ENCODE measurements around the gene SARDH. TPM values are rescaled to one million over a fixed set of nuclear protein-coding genes. Genes with fewer than 3 reads are reported as not detected.

The SARDH gene
- total RNA-seq, 1 experiment from 2014 or later, result 31.0 TPM

DNA sequence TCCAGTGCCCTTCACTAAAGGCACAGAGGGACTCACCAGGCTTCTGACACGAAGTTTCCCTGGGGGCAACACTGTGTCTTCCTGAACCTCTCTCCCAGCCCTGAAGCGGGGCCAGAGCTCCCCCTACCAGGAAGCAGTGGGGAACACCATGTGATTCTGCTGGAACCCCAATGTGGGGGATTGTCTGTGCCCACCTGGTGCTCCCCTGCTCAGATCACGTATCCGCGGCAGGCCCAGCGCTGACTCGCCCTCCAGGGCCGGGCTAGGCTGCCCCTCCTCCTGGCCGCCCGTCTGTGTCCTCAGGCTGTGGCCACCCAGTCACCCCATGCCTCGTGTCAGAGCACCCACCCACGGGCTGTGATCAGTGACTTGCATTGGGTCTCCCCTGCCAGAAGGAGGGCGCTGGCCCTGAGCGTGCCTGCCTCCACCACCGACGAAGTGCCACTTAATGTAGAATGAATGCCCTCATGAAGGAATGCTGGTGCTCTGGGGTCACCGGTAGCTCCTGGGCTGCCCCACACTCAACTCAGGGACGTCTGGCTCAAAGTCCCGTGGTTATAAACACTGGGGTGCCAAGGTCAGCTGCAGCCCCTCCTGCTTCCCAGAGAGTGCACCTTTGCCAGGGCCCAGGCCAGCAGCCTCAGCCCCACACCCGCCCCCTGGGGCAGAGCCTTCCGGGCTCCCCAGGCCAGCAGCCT, 22.1 kb downstream of the SARDH start:
- peak; percentile 78 for DNase-seq (ENCODE audit: low spot score)

DNA sequence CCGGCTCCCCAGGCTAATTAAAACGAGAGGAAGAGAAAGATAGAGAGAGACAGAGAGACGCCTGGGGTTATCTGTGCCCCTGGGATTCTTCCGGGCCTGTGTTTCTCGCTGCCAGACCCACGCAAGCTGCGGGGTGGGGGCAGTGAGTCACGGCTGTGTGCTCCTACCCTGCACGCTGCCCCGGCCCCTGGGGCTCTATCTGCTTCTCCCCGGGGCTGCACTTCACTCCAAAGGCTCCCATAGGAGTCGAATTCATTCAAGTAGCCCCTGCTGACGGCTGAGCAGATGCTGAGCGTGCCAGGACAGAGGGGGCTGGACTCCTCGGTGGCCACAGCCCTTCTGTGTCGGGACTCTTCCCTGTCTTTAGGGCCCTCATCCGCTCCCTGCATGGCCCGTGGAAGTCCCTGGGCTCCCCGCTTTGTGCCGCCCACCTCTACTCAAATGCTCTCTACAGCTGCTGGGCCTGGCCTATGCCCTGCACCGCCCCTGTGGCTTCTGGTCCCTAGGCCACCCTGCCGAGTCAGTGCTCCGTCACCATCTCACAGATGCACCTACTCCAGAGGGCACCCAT, 22.8 kb downstream of the SARDH start:
- peak; percentile 84 for DNase-seq (ENCODE audit: low spot score)

DNA sequence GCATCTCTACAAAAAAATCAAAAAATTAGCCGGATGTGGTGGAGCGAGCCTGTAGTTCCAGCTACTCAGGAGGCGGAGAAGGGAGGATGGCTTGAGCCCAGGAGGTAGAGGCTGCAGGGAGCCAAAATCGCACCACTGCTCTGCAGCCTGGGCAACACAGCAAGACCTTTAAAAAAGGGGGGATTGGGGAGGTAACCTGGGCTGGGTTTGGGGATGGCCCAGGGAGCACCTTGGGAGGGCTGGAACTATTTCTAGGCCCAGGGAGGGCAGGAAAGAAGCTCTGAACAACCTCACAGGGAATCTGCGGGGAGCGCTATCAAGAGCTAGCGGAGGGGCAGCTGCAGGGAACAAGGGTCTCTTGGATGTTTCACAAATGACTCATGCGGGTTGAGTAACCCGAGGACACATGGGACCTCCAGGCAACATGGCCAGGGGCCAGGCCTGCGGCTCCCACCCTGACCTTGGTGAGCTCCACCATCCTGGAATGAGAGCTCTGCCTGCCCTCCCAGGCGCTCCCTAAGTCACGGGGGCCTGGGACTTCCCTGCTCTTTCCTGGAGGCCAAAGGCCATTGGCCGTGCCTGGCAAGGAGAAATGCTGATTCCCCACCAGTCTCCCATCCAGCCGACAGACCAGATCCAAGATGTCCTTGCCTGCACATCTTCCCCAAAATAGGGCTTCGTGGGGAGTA, 23.4 kb downstream of the SARDH start:
- DNase-seq (ENCODE audit: low spot score), result peak; percentile 97

DNA sequence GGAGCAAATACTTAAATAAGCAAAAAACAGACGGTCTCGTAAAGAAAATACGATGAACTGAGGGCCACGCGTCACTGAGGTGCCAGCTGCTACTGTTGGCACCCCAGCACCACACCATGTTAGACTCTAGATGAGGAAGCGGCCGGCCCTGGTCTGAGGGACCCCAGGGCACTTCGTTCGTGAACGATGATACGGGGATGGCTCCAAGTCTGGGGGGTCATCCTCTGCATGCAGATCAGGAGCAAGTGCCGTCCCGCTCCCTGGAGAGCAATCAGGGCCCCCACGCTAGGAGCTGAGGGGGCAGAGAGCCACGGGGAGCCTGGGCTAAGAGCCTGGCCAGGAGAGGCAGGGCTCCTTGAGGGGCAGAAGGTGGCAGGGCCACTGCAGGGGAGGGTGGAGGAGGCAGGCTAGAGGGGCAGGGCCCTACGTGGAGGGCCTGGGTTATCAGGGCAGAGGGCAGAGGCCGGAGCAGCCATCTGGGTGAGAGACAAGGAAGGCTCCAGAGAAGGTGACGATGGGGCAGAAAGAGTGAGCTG, 24.1 kb downstream of the SARDH start:
- DNase-seq (ENCODE audit: low spot score), result no peak

DNA sequence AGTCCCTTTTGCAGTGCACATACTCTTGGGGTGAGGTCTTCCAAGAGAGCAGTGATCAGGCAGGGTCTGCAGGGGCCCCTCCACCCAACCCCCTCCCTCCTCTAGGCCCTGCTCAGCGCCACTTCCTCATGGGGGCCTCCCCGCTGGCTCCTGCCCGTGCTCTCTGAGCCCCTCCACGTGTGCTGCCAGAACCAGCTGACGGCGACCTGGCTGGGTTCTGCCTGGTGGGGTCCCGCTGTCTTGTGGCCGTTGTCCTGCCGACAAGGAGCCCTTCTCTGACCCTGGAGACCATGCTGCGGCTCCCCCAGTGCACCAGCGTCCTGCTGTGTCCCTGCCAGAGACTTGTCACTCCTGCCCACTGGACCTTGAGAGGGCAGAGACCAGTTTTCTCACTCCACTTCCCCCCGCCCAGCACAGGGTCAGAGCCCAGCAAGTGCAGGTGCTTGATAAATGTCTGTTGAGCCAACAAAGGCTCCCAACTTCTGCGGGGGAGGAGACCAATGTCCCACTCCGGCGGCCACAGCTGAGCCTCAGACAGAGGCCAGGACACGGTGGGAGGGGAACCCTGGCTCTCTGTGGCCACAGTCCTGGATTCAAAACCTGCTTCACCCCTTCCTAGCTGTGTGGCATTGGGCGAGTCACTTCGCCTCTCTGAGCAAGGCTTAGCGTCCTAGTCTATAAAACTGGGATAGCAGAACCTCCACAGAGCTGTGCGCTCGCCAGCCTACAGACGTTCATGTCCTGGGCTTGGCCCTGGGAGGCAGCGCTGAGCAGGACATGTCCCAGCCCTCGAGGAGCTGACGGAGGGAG, 24.8 kb downstream of the SARDH start:
- DNase-seq (ENCODE audit: low spot score), result peak; percentile 21

DNA sequence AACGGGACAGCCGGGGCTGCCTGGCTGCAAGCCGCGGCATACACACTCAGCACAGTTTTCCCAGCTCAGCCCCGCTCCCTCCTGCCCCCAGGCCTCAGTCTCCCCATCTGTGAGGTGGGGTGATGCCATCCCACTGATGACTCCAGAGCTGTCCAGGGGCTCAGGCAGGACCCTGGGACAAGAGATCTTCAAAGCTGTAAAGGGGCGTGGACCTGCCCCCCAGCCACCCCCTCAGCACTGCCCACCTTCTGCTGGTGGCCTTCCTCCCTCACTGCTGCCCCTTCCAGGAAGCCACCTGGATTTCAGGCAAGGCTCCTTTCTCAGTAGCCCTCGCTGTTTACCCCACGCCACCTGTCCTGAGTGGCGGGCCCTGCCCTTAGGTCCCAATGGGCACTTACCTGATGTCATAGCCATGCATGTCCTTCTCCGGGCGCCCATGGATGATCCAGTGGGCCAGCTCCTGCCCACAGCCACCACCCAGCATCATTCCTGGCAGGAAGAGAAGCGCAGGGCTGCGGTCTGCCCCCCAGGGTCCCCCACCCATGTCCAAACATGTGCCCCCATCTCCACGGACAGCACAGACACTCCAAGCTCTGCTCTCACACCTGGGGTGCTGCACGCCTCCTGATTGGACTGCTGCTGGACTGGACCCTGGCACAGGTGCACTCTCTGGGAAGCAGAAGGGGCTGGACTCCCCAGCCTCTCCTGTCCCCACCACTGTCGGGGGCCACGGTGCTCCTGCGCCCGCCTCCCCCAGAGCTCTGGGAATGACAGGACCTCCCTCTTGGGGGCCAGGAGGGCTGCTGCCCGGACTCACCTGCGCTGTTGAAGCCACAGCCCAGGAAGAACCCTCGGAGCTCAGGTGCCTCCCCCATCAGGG, 25.7 kb downstream of the SARDH start:
- no peak for DNase-seq (ENCODE audit: low spot score)

DNA sequence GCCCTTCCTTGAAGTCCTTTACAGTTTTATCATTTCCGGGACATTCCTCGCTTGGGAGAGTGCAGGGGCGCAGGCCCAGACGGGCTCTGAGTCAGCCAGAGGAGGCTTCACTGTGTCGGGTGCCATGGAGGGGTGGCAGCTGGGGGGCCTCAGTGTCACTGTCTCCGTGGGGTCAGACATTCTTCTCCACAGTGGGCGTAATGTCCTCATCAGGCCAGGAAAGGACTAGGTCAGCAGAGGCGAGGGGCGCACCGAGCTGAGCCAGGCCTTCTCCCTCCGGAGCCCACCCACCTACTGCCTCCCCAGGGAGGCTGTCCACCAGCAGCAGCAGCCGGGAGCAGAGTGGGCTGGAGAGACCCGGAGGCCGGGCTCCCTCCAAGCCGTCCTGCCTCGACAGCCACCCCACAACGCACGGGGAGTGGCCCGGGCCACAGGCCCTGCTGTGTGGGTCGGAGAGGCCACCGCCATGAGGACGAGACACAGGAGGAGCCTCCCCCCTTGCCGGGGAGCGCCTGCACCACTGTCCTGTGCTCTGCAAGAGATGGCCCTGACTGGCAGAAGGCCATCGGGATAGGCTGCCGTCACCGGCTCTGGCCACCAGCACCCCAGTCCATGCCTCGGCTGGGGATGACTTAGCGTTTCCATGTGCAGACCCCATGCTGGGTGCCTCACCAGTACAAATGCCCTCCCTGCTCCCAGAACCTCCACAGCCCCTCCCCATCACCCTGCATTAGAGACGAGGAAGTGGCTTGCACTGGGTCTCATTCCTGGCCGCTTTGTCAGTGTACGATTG, 26.5 kb downstream of the SARDH start:
- DNase-seq (ENCODE audit: low spot score), result peak; percentile 97

DNA sequence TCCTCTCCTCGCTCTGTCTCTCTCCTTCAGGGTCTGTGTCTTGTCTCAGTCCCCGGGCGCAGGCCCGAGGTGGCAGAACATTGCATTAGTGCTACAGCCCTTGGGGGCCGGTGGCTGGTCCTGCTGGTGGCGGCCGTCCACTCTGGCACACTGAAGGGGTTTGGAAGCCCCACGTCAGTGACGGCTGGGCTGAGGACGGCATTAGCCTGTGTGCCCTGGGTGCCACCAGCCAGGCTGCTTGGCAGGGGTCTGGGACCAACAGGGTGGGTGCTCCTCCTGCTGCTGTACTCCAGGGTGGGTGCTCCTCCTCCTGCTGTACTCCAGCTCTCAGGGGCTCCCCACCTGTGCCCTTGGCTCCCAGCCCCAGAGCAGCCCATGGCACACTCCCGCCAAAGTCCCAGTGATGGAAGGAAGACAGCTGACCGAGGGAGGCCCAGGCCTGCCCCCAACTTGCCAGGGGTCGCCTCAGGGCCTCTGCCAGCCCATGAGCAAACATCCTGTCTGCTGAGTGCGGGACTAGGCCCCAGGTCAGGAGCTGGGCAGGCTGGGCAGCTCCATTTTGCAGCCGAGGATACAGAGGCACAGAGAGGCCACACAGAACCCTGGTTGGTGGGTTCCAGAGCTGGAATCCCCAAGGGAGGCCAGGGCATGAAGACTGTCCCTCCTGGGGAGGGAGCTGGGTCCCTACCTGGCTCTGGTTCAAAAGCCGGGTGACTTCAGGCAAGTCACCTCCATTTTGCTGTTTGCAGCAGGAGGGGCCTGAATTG, 27.3 kb downstream of the SARDH start:
- DNase-seq (ENCODE audit: low spot score), result no peak

DNA sequence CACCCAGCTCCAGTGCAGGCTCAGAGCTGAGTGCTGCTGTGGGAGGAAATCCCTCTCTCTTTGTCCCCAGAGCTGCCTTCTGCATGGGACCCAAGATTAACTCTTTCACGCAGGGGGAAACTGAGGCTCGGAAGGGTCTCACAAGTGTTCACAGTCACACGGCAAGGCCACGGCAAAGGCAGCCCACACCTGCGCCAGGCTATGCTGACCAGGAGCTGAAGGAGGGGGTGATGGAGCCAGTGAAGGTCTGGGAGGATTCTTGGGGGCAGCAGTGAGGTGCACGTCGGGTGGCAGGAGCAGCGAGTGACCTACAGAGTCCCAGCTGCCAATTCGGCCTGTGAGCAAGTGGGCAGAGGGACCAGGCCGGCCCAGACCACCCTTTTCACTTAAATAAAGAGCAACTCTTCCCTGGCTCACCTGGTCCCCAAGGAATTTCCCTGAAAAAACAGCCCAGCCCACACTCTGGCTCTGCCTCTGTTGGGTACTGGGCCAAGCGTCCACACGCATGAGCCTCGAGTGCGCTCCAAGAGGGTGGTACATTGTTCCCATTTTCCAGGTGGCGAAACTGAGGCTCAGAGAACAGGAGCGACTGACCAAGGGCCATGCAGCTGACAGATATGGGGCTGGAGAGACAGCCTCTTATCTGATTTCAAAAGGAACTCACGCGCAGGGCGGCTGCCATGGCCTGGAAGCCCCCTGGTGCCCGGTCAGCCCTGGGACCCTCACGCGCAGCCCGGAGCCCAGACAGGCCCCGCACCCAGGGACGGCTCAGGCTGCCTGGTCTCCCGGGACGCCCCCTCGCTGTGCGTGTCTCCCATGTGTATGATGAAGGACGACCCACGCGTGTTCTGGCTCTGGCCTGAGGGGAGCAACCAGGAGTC, 28.2 kb downstream of the SARDH start:
- no peak for DNase-seq (ENCODE audit: low spot score)

DNA sequence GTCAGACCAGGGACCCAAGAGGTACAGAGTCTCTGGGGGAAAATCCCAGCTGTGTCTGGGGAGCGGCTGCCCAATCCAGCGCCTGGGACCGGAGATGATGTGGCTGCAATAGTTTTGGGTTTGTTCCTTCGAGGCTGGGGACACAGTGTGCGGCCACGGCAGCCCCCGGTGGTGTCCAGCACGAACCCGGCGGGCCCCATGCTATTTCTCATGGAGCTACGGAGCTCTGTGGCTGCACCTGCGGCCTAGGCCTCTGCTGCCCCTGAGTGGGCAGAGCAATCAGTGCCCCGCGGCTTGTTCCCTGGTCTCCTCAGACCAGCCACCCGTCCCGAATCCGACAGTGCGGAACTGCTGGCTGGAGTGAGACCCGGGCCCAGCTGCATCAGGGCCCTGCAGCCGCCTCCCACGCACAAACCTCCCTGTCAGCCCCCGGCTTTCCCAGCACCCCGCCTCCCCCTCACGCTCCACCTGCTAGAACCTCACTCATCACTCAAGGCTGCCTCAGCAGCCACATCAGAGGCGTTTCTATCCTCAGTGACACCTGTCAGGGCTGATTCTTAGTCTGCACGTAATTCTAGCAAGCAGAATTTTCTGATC, 29.0 kb downstream of the SARDH start:
- DNase-seq (ENCODE audit: low spot score), result no peak

DNA sequence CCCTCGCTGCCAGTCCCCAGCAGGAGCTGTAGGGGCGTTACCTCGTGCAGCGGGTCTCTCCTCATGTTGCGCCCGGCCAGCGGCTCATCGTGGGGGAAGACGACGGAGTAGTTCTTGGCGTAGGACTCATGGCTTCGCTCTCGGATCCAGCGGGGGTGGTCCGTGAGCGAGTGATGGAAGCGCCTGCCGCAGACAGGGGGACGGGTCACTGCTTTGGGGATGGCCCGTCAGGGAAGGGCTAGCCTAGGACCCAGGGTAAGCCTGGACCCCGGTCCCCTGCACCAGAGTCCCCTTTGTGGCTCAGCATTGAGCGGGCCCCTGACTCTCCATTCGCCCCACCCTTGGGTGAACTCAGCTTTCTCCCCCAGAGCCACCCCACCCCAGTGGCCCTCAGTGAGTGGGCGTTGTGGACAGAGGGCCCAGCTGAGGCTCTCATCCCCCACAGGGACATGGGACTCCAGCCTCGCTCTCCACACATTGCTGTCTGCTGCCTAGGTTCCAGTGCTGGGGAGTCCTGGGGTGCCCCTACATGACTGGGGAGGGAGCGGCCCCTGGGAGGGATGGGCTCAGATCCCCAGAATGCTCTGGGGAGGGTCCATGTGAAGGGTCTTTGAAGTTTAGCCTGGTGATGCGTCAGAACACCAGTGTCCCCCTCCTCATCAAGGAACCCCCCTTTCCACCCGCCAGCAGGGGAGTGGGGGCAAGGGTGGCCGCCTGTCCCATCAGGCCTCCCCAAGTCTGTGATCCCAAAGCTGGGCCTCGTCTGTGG, 29.7 kb downstream of the SARDH start:
- no peak for DNase-seq (ENCODE audit: low spot score)

DNA sequence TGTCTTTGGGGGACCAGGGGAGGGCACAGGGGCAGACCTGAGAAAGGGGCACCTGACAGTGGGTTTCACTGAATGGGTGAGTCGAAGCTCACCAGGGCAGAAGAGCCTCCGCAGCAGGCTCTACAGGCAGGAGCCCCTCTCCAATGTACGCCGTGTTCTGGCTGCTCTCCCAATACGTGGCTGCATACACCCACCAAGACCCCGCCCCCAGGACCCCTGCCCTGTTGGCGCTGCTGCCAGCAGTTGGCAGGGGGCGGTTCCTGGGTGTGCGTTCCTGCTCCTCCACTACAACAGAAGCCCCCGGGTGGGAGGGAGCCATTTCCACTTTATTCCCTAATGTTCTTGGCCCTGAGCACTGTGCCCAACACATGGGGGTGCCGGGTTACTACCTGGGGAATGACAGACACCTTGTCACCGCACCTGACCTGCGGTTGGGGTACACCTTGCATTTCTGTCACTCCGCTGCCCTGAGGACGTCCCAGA, 30.3 kb downstream of the SARDH start:
- no peak for DNase-seq (ENCODE audit: low spot score)

DNA sequence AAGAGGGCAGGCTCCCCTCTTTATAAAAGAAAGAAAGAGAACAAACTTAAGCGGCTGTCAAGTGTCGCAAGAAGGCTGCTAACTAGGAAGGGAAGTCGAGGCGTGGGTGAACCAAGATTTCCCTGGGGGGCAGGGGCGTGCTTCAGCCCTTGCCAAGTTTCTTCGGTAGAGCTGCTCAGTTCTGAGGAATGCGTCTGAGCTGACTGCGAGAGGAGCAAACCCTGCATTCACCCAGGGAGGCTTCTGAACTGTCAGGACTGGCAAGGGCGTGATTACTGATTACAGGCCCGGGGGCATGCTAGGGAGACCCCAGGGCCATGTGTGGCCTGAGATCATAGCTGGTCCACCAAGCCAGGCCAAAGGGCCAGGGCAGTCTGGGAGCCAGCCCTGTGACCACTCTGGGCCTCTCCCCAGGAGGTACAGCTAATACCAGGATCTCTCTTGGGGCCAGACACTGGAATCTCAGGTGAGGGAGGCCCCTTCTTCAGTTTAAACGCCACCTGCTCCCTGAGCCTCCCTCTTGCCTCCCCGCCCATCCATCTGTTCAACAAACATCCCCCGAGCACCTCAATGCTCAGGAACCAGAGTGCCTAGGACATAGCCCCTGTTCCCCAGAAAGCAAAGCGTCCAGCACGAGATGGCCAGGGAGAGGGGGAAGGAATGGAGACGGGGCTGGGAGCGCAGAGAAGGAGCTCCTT, 30.9 kb downstream of the SARDH start:
- no peak for DNase-seq (ENCODE audit: low spot score)

DNA sequence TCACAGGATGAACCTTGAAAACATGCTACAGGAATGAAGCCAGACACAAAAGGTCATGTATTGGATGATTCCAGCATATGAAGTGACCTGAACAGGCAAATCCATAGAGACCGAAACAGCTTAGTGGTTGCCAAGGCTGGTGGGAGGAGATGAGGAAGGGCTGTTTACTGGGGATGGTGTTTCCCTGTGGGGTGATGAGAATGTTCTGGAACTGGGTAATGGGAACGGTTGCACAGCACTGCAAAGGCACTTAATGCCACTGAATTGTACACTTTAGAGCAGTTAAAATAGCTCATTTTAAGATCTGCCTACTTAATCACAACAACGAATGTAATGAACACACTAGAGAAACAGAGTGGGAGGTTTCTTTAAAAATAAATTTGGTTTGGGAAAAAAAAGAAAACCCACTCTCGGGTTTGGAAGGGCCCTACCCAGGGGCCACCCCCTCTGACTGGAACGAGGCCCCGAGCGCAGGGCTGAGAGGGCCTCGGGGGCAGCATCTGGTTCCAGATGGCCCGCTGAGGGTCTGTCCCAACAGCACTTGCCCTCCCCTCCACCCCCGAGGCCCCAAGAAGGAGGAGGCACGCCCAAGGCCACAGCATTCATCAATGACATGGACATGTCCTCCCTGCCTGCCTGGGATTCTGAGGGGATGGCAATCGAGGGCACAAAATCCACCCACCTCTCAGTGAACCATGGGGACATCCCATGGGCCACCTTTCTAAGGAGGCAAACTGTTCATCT, 31.7 kb downstream of the SARDH start:
- no peak for DNase-seq (ENCODE audit: low spot score)

DNA sequence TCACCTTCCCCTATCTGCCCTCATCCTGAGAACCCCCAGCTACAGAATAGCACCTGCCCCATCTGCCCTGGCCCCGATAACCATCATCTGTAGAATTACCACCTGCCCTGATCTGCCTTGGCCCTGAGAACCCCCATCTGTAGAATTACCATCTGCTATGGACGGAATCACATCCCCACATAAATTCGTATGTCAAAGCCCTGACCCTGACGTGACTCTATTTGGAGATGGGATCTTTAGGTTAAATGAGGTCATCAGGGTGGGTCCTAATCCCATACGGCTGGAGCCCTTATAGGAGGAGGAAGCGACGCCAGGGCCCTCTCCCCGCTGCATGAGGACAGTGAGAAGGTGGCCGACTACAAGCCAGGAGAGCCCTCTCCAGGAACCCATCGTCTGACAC, 32.6 kb downstream of the SARDH start:
- no peak for DNase-seq (ENCODE audit: low spot score)

DNA sequence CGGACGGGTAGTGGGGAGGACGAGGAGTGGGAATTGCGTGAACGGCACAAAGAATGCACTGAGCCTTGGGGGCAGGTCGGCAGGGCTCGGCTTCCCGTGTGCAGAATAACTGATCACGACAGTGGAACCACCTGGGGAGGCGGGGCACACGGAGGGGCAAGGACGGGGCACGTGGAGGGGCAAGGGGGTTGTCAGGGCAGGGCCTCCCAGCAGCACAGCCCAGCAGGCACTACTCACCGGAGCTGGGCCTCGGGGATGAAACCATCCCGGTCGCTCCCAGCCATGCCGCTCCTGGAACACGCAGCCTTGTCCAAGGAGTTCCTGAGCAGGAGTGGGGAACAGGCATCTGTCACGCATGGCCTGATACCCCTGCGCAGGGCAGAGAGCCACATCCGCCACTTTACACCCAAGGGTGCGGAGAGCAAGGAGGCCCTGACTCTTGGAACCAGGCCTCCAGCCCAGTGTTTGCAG, 33.4 kb downstream of the SARDH start:
- no peak for DNase-seq (ENCODE audit: low spot score)

Measured in A172 (cell line).